ENCODE measurements around the gene PIR. TPM values are rescaled to one million over a fixed set of nuclear protein-coding genes. Genes with fewer than 3 reads are reported as not detected.

Gene PIR
- total and polyA plus RNA-seq, 7 donors = 4.5 to 22.1 (median 11.6) TPM

DNA sequence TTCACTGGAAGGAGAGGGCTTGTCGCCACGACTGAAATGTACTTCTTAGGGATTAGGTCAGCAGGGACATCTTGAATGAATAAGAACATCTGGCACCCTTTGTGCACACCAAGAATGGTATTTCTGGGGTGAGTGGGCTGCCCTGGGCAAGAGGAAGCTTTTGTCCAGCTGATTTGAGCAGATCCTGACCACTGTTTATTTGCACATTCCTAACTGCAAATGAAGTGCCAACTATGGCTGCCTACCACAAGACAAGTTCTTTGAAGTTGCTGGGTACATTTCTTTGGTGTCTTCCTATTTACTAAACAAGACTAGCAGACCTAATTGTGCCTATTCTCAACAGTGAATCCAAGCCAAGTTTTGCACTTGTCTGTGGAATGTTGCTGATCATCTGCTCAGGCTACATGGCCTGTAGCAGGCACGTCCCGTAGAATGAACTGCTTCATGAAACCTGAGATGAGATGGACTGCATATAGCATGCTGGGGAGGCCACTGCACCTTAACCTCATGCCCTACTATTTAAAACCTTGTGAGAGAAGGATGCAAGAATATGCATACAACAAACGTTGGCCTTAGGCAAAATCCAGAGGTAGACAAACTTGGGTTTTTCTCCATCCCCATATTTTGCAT is 45.0 kb downstream of the PIR start:
- no peaks in the 10 kb centered on the region for H3K27me3 ChIP-seq
- intact Hi-C loops (cut with DNase I) = no loop called here
- H3K4me1 ChIP-seq = no peaks in the 10 kb centered on the region
- WGBS, 2 donors = 75 to 86% methylated on average over 5 of the region's 5 CpGs
- no peak overlapping the region for H3K27ac ChIP-seq
- no peak for DNase-seq
- H3K4me3 ChIP-seq = no peak overlapping the region
- no peaks in the 10 kb centered on the region for H3K36me3 ChIP-seq
- TF ChIP-seq, protein P1, sequence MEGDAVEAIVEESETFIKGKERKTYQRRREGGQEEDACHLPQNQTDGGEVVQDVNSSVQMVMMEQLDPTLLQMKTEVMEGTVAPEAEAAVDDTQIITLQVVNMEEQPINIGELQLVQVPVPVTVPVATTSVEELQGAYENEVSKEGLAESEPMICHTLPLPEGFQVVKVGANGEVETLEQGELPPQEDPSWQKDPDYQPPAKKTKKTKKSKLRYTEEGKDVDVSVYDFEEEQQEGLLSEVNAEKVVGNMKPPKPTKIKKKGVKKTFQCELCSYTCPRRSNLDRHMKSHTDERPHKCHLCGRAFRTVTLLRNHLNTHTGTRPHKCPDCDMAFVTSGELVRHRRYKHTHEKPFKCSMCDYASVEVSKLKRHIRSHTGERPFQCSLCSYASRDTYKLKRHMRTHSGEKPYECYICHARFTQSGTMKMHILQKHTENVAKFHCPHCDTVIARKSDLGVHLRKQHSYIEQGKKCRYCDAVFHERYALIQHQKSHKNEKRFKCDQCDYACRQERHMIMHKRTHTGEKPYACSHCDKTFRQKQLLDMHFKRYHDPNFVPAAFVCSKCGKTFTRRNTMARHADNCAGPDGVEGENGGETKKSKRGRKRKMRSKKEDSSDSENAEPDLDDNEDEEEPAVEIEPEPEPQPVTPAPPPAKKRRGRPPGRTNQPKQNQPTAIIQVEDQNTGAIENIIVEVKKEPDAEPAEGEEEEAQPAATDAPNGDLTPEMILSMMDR (IDR thresholded peaks at IDR 0.05) = no peak
- TF ChIP-seq POLR2AphosphoS5 (IDR thresholded peaks at IDR 0.05) = no peak
- TF ChIP-seq POLR2A (IDR thresholded peaks at IDR 0.05) = no peak
- TF ChIP-seq EP300 (IDR thresholded peaks at IDR 0.05) = no peak
- H3K9me3 ChIP-seq = no peaks in the 10 kb centered on the region

DNA sequence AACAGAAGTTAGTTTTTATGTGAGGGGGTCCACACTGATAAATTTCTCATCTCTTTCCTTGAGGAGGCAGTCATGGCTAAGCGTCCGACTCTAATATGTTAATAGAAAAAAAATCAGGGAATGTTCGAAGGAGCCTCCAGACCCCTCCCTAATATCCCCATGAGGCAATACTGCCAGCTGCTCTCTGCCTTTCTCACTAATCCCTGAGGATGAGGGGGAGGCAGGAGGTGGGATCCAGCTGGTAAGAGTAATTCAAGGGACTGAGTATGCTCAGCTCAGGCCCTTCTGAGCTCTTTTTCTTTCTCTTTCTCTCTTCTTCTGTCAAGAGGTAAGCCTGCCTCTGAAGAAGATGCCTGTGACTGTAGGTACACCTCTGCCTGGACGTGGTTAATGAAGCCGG is 51.7 kb downstream of the PIR start:
- H3K4me3 ChIP-seq = no peak overlapping the region
- DNase-seq = no peak
- TF ChIP-seq, protein P1 (IDR thresholded peaks at IDR 0.05) = no peak
- 85 to 88% methylated on average over 5 of the region's 5 CpGs for WGBS, 2 donors
- no peaks in the 10 kb centered on the region for H3K27me3 ChIP-seq
- H3K9me3 ChIP-seq = no peaks in the 10 kb centered on the region
- no peaks in the 10 kb centered on the region for H3K4me1 ChIP-seq
- H3K36me3 ChIP-seq = no peaks in the 10 kb centered on the region
- H3K27ac ChIP-seq = no peak overlapping the region
- intact Hi-C loops (cut with DNase I) = no loop called here

DNA sequence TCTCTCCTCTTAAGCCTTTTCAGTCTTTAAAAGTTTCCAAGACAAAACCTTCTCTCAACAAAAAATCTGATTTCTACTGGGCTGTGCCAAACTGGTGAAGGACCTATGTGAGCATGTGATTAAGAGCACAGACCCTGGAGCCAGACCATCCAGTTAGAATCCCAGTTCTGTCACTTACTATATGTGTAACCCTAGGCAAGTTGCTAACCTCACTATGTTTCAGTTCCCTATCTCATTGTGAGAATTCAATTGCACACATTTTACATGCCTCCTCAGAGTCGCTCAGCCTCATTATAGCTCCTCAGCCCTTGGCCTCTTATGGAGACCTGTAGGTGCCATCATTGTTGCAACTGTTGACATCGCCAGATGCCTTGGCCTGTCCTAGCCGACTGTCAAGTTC is 54.8 kb downstream of the PIR start:
- intact Hi-C loops (cut with DNase I) = no loop called here
- TF ChIP-seq EP300 (IDR thresholded peaks at IDR 0.05) = no peak
- TF ChIP-seq, protein P1 (IDR thresholded peaks at IDR 0.05) = no peak
- no peak for TF ChIP-seq POLR2A (IDR thresholded peaks at IDR 0.05)
- TF ChIP-seq POLR2AphosphoS5 (IDR thresholded peaks at IDR 0.05) = no peak
- H3K9me3 ChIP-seq = no peaks in the 10 kb centered on the region
- WGBS, 2 donors = 92 to 94% methylated on average over 3 of the region's 3 CpGs
- H3K4me3 ChIP-seq = no peak overlapping the region
- no peaks in the 10 kb centered on the region for H3K36me3 ChIP-seq
- no peaks in the 10 kb centered on the region for H3K4me1 ChIP-seq
- H3K27ac ChIP-seq = no peak overlapping the region
- no peaks in the 10 kb centered on the region for H3K27me3 ChIP-seq
- no peak for DNase-seq

DNA sequence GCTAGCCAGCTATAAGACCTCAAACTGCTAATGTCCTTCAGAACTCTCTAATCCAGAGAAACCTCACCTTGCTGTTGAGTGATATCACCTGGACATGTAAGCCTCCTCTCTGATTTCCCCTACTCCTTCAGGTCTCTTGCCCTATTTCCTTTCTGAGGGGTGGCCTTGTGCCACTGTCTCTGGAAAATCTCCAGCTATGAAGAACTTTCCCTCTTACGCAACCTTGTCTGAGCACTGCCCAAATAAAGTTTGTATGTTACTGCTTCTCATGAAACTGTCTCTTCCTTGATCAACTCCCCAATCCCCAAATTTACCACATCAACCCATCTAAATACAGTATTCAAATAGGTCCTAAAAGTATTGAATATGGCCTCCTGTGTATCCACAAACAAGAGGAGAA is 55.4 kb downstream of the PIR start:
- H3K4me3 ChIP-seq = no peak overlapping the region

More for the DNA sequence above, 55.4 kb downstream of the PIR start:
- H3K27ac ChIP-seq = no peak overlapping the region
- WGBS, 2 donors = 88 to 93% methylated on average over 1 of the region's 1 CpG
- H3K4me1 ChIP-seq = no peaks in the 10 kb centered on the region
- TF ChIP-seq, protein P1 (IDR thresholded peaks at IDR 0.05) = no peak
- no peak for TF ChIP-seq POLR2A (IDR thresholded peaks at IDR 0.05)
- no peak for TF ChIP-seq EP300 (IDR thresholded peaks at IDR 0.05)
- no peak for TF ChIP-seq POLR2AphosphoS5 (IDR thresholded peaks at IDR 0.05)
- H3K36me3 ChIP-seq = no peaks in the 10 kb centered on the region
- H3K27me3 ChIP-seq = no peaks in the 10 kb centered on the region
- intact Hi-C loops (cut with DNase I) = no loop called here
- no peaks in the 10 kb centered on the region for H3K9me3 ChIP-seq
- DNase-seq = no peak
